ENCODE measurements around the gene ACAA1. TPM values are rescaled to one million over a fixed set of nuclear protein-coding genes. Genes with fewer than 3 reads are reported as not detected.

The ACAA1 gene
- total RNA-seq, 2 donors from 2014 or later, result 40.1 to 43.7 TPM

GRCh38 chr3:38108649-38109579 is 28.0 kb downstream of the ACAA1 start:
- H3K9me3 Mint-ChIP-seq, result peaks cover 8% of the 10 kb centered on the region
- H3K27me3 ChIP-seq (ENCODE audit: control insufficient read depth, insufficient read depth, low read length, poor library complexity, severe bottlenecking), result no peaks in the 10 kb centered on the region
- H3K4me3 ChIP-seq (ENCODE audit: low read length), result no peak overlapping the region
- no peak overlapping the region for H3K27ac ChIP-seq (ENCODE audit: low read depth, low read length)
- H3K27ac Mint-ChIP-seq, result no peak overlapping the region
- H3K36me3 ChIP-seq (ENCODE audit: control insufficient read depth, insufficient read depth, low read length), result no peaks in the 10 kb centered on the region
- peaks cover 3% of the 10 kb centered on the region for H3K9me3 ChIP-seq (ENCODE audit: control insufficient read depth, low read length)
- H3K27me3 Mint-ChIP-seq (ENCODE audit: insufficient read depth), result peaks cover 2% of the 10 kb centered on the region
- no peaks in the 10 kb centered on the region for H3K4me1 ChIP-seq (ENCODE audit: control insufficient read depth, insufficient read depth, low read length)
- H3K4me1 Mint-ChIP-seq, result no peaks in the 10 kb centered on the region
- no peak for TF ChIP-seq CTCF (conservative IDR thresholded peaks at IDR 0.05)
- no peak overlapping the region for H3K9ac ChIP-seq (ENCODE audit: extremely low read depth, low read length, poor library complexity, severe bottlenecking)
- no peak overlapping the region for H3K4me3 Mint-ChIP-seq
- WGBS, 2 experiments (ENCODE audit: insufficient coverage in 1 of 2, insufficient read length in 1 of 2), result 91 to 92% methylated on average over 7 to 11 of the region's 11 CpGs
- no peaks in the 10 kb centered on the region for H3K36me3 Mint-ChIP-seq (ENCODE audit: low read depth)
- DNase-seq, result peak; percentile 40

GRCh38 chr3:38107911-38108648 is 28.8 kb downstream of the ACAA1 start:
- peaks cover 3% of the 10 kb centered on the region for H3K9me3 ChIP-seq (ENCODE audit: control insufficient read depth, low read length)
- no peaks in the 10 kb centered on the region for H3K27me3 ChIP-seq (ENCODE audit: control insufficient read depth, insufficient read depth, low read length, poor library complexity, severe bottlenecking)
- H3K4me3 Mint-ChIP-seq, result no peak overlapping the region
- peaks cover 8% of the 10 kb centered on the region for H3K9me3 Mint-ChIP-seq
- H3K4me1 ChIP-seq (ENCODE audit: control insufficient read depth, insufficient read depth, low read length), result no peaks in the 10 kb centered on the region
- no peaks in the 10 kb centered on the region for H3K4me1 Mint-ChIP-seq
- no peaks in the 10 kb centered on the region for H3K36me3 Mint-ChIP-seq (ENCODE audit: low read depth)
- H3K36me3 ChIP-seq (ENCODE audit: control insufficient read depth, insufficient read depth, low read length), result no peaks in the 10 kb centered on the region
- 93 to 95% methylated on average over 3 to 7 of the region's 7 CpGs for WGBS, 2 experiments (ENCODE audit: insufficient coverage in 1 of 2, insufficient read length in 1 of 2)
- no peak overlapping the region for H3K9ac ChIP-seq (ENCODE audit: extremely low read depth, low read length, poor library complexity, severe bottlenecking)
- no peak for TF ChIP-seq CTCF (conservative IDR thresholded peaks at IDR 0.05)
- no peak overlapping the region for H3K4me3 ChIP-seq (ENCODE audit: low read length)
- H3K27ac Mint-ChIP-seq, result no peak overlapping the region
- DNase-seq, result peak; percentile 39
- no peak overlapping the region for H3K27ac ChIP-seq (ENCODE audit: low read depth, low read length)
- H3K27me3 Mint-ChIP-seq (ENCODE audit: insufficient read depth), result peaks cover 2% of the 10 kb centered on the region

GRCh38 chr3:38105525-38105924 is 31.4 kb downstream of the ACAA1 start:
- peaks cover 2% of the 10 kb centered on the region for H3K27me3 Mint-ChIP-seq (ENCODE audit: insufficient read depth)
- no peak overlapping the region for H3K4me3 Mint-ChIP-seq
- Histone ChIP-seq H3K9ac (ENCODE audit: extremely low read depth, low read length, poor library complexity, severe bottlenecking) (no peak overlapping the region), H3K9me3 (ENCODE audit: control insufficient read depth, low read length) (peaks cover 3% of the 10 kb centered on the region), H3K4me3 (ENCODE audit: low read length) (no peak overlapping the region), H3K4me1 (ENCODE audit: control insufficient read depth, insufficient read depth, low read length) (peaks cover 6% of the 10 kb centered on the region), H3K27me3 (ENCODE audit: control insufficient read depth, insufficient read depth, low read length, poor library complexity, severe bottlenecking) (no peaks in the 10 kb centered on the region), H3K36me3 (ENCODE audit: control insufficient read depth, insufficient read depth, low read length) (no peaks in the 10 kb centered on the region), H3K27ac (ENCODE audit: low read depth, low read length) (no peak overlapping the region)
- H3K4me1 Mint-ChIP-seq, result peaks cover 11% of the 10 kb centered on the region
- DNase-seq, result no peak
- no peak for TF ChIP-seq CTCF (conservative IDR thresholded peaks at IDR 0.05)
- H3K36me3 Mint-ChIP-seq (ENCODE audit: low read depth), result no peaks in the 10 kb centered on the region
- WGBS, 2 experiments (ENCODE audit: insufficient coverage in 1 of 2, insufficient read length in 1 of 2), result no CpG with 5 or more reads among the region's 1 CpG
- H3K9me3 Mint-ChIP-seq, result peaks cover 8% of the 10 kb centered on the region
- no peak overlapping the region for H3K27ac Mint-ChIP-seq
